A204.1 (cell line): ENCODE measurements around the gene COL10A1.

Source experiments
- FAIRE-seq: peaks from 2 replicates; lab custom pipeline; 2012; peaks lifted over from hg19 to GRCh38; lab: Jason Lieb, UNC

COL10A1 gene

GRCh38 chr6:116126032-116126431, at the start of gene COL10A1:
TSS of gene COL10A1 (minus strand) at chr6:116126132. CDS start at chr6:116125492, 640 bp downstream.
- FAIRE-seq = no peak

- no peak for FAIRE-seq
These were observed 49.4 kb upstream of the COL10A1 start for GRCh38 chr6:116175344-116175743.

DNA sequence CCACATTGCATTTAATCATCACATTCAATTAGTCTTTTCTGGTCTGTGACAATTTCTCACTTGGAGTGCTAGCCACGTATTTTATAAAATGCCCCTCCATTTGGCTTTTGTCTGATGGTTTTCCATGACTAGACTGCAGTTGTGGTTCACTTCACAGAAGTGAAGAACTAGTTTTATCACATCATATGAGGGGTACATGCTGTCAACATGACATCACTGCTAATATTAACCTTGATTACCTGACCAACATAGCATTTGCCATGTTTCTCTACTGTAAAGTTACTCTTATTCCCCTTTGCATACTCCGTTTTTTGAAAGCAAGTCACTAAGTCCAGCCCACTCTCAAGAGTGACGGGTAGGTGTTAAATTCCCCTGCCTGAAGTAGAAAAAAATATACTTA, 48.0 kb upstream of the COL10A1 start:
- no peak for FAIRE-seq

DNA sequence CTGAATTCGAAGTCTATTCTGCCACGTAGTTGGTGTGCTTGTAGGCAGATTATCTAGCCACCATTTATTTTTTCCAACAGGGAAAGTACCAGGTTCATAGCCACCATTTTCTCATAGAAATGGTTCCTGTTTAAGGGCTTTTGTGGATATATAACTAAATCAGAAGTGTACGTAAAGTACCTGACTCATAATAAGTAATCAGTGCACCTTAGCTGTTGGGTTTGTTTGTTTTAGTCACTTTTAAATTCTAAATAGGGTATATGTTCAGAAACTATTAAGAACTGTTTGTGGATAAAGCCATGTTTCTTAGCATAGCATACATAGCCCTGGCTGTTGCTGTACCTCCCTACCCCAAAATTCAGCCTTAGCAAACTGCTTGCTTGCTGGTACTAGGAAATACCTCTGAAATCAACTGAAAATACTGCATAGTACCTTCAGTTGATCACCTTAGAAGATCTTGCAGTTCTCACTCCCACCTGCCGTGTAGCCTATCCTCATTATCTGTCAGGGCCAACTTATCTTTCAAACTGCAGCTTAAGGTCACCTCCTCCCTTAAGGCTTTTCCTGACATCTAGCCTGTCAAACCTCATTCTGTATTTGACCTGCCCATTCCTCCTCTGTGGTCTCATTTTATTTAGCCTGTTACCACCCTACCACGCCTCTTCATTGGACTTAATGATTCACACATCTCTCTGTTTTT, 44.6 kb upstream of the COL10A1 start:
- no peak for FAIRE-seq

DNA sequence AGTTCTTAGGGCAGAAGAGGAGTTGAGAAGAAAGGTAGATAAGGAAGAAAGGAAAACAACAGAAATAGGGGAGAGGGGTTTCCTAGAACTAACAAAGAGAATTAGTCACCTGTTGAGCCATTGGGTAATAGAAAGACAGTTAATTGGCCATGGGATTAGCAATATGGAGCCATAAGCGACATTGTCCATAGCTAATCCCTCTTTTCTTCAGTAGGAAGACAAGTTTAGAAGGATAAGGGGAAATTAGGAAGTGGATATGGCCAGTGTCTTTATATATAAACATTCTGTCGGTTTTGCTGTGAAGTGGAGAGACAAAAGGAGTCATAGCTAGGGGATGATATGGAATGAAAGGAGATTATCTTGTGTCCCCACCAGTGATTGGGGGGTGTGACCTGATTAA, 43.9 kb upstream of the COL10A1 start:
- FAIRE-seq = no peak

- FAIRE-seq = no peak
These were observed 42.2 kb upstream of the COL10A1 start for GRCh38 chr6:116168148-116168547.

- FAIRE-seq = no peak
These were observed 40.4 kb upstream of the COL10A1 start for GRCh38 chr6:116166369-116166768.

GRCh38 chr6:116165596-116165995, 39.7 kb upstream of the COL10A1 start:
- FAIRE-seq = no peak

DNA sequence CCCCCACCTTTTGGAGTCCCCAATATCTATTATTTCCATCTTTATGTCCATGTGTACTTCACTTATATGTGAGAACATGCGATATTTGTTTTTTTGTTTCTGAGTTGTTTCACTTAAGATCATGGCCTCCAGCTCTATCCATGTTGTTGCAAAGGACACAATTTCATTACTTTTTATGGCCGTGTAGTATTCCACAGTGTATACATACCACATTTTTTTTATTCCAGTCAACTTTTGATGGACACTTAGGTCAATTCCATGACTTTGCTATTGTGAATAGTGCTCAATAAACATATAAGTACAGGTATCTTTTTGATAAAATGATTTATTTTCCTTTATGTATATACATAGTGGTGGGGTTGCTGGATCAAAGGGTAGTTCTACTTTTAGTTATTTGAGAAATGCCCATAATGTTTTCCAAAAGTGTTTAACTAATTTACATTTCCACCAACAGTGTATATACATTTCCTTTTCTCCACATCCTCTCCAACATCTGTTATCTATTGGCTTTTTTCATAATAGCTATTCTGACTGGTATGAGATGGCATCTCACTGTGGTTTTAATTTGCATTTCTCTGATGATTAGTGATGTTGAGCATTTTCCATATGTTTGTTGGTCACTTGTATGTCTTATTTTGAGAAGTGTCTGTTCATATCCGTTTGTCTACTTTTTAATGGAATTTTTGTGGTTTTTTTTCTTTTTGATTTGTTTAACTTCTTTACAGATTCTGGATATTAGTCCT, 34.0 kb upstream of the COL10A1 start:
- no peak for FAIRE-seq

DNA sequence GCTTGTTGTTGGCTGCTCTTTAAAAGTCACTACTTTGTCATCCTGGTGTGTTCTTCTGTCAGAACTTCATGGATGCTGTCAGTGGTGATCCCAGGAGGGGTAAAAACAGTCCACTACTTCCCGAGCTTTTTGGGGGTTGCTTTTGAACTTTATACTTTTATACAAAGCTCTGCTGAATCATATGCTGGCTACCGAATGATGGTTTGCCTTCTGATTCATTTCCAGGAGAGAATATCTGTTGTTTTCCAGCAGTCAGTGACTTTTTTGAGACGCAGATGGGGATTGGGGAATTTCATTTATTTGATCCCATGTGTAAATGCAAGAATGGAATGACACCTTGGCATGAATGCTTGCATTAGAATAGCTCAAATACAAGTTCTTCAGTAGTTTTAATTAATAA, 32.7 kb upstream of the COL10A1 start:
- FAIRE-seq = no peak

DNA sequence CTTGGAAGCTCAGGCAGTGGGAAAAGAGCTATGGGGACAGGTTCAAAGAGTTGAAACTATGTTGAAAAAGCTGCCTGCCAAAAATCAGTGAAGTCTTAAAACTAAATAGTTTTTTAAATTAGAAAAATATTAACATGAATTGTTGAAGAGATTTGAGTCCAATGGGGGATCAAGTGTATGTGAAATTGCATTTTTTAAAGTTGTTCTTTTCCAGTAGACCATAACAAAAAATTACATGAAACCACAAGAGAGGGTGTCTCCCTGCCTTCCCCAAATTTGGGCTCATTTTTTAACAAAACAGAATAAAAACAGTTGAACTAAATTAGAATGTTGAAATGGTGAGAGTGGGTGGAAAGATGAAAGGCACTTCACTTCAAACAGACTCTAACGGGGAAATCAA, 31.5 kb upstream of the COL10A1 start:
- FAIRE-seq = no peak

GRCh38 chr6:116156405-116157326, 30.7 kb upstream of the COL10A1 start:
- no peak for FAIRE-seq

GRCh38 chr6:116154887-116155286, 29.0 kb upstream of the COL10A1 start:
- no peak for FAIRE-seq

GRCh38 chr6:116152620-116153019, 26.7 kb upstream of the COL10A1 start:
- FAIRE-seq = no peak

GRCh38 chr6:116145803-116146675, 20.1 kb upstream of the COL10A1 start:
- no peak for FAIRE-seq

- FAIRE-seq = no peak
These were observed 18.7 kb upstream of the COL10A1 start for GRCh38 chr6:116144605-116145004.

GRCh38 chr6:116139917-116140316, 14.0 kb upstream of the COL10A1 start:
- FAIRE-seq = no peak

DNA sequence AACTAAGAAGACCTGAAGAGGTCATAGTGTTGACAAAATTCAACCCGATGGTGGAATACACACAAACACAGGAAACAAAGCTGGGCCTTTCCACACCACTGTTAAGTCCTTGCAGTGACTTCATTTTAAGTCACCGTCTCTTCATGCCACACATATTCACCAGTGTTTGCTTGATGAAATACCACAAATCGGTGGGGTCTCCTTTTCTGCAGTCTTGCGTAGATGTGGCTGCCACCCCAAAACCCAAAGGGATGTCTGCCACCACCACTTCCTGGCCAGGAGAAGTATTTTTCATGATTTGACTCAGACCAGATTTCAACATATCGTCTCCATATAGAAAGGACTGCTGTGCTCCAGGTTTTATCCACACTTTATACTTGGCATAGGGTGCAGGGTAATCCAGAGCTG, 11.0 kb upstream of the COL10A1 start:
- no peak for FAIRE-seq

GRCh38 chr6:116136373-116136772, 10.4 kb upstream of the COL10A1 start:
- FAIRE-seq = no peak

GRCh38 chr6:116133453-116133852, 7.5 kb upstream of the COL10A1 start:
- no peak for FAIRE-seq

DNA sequence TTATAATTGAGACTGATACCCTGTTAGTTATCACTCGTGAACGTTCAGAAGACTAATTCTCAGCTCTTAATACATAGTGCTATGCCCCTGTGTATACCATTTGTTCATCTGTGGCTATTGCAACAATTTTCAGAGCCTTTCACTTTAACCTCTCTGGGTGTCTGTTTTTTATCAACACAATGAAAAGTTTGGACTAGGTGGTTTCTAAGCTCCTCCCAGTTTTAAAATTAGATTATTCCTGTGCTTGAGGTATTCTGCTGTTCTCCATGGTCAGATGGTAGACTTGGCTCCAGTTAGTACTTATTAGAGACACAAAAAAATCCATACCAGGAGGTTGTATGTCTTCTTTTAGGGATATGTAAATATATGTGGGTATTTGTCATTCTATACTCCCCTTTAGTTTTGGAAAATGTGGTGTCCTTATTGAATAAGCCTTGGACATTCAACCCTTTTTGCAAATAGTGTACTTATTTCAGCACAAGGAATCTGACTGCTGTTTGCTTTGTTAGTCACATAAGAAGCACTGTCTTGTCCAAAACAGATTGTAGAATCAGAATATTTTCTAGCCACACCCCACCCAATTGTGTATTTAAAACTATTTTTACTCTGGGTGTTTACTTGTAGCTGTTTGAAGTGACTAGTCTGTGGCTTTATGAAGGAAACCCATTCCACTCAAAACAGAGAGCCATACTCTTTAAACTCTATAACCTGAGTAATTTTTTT, 2.0 kb upstream of the COL10A1 start:
- FAIRE-seq = no peak
